Transverse colon (tissue), 4 donors: ENCODE data around the gene ASCL5. TPM values are rescaled to one million over a fixed set of nuclear protein-coding genes. Genes with fewer than 3 reads are reported as not detected.

Source experiments
- DNase-seq: peaks from one replicate; pipeline ENCODE4 v3.0.0-alpha.2; 2019
- H3K27ac ChIP-seq, 4 donors: fragments of 200-600 bp; sonication (generic); 2 replicates each; pipeline ENCODE4 v1.5.1; 2016 to 2018; ENCODE audit warnings: inconsistent platforms in 4 of 4
- H3K27me3 ChIP-seq: fragments of 200-600 bp; sonication (generic); 2 replicates; pipeline ENCODE4 v1.5.1; 2017; ENCODE audit warnings: inconsistent platforms
- H3K36me3 ChIP-seq, 4 donors: fragments of 200-600 bp; sonication (generic); 2 replicates each; pipeline ENCODE4 v1.5.1; 2017 to 2019; ENCODE audit warnings: inconsistent platforms in 4 of 4
- H3K4me1 ChIP-seq, 4 donors: fragments of 200-600 bp; sonication (generic); 2 replicates each; pipeline ENCODE4 v1.5.1; 2017 to 2020; ENCODE audit warnings: inconsistent platforms in 4 of 4
- H3K4me3 ChIP-seq, 4 donors: fragments of 200-600 bp; sonication (generic); 1 replicate in 1 of 4; 2 replicates in 3 of 4; pipeline versions ENCODE4 v1.5.1 to v1.6.1; 2017 to 2019; ENCODE audit warnings: inconsistent platforms in 4 of 4
- H3K9me3 ChIP-seq, 2 donors: fragments of 200-600 bp; sonication (generic); 2 replicates each; pipeline ENCODE4 v1.5.1; 2017 to 2019; ENCODE audit warnings: inconsistent platforms in 2 of 2
- EP300 ChIP-seq: sonication (generic); formaldehyde crosslinking; IDR thresholded peaks from one replicate; pipeline ENCODE4 v1.6.1; 2017; ENCODE audit warnings: antibody characterized with exemption, low read depth
- POLR2A ChIP-seq: fragments of 450-650 bp; IDR thresholded peaks from one replicate; pipeline ENCODE4 v1.6.1; 2016; ENCODE audit warnings: antibody characterized with exemption, mild to moderate bottlenecking, moderate library complexity
- POLR2AphosphoS5 ChIP-seq, 3 donors: sonication (generic); formaldehyde crosslinking; IDR thresholded peaks; one replicate each; pipeline ENCODE4 v1.6.1; 2016; ENCODE audit warnings: antibody characterized with exemption in 3 of 3
- WGBS, 2 donors: methylation state at CpG; one replicate each; pipeline ENCODE4 v1.1.5; 2018; ENCODE audit warnings: low coverage in 1 of 2; 5-methylcytosine and 5-hydroxymethylcytosine counted together
- in situ Hi-C, 4 donors: fragments of 200-750 bp; cut with MboI; loops; one replicate each; pipeline versions ENCODE4 v1.15.0 to v1.15.1; 2017; ENCODE audit warnings: low sequenced_read_pairs in 3 of 4, low pct_ligation_motif_present in 1 of 4, low pct_unique_long_range_greater_than_20kb in 1 of 4
- intact Hi-C: fragments of 100-400 bp; cut with DNase I; formaldehyde crosslinking; loops from one replicate; pipeline ENCODE4 v1.15.1; 2023; ENCODE audit warnings: low total_unique reads
- total RNA-seq, 4 donors: library from RNA; depleted of rRNA; stranded (reverse); fragments of >200 nt; gene quantifications; one replicate each; pipeline ENCODE4 v1.1.0, GENCODE V29; 2016
- TF ChIP-seq, protein P1 (sequence below), 5 experiments: fragments of 200-600 bp in 3 of 5; fragments of 450-650 bp in 2 of 5; sonication (generic) in 3 of 5; IDR thresholded peaks; 1 replicate in 2 of 5; 2 replicates in 3 of 5; pipeline ENCODE4 v1.5.1; 2016 to 2017; ENCODE audit warnings: antibody characterized with exemption in 5 of 5, inconsistent platforms in 3 of 5, mild to moderate bottlenecking in 2 of 5, moderate library complexity in 1 of 5

ASCL5 gene
- total RNA-seq, 4 donors from 2014 or later: not detected

DNA sequence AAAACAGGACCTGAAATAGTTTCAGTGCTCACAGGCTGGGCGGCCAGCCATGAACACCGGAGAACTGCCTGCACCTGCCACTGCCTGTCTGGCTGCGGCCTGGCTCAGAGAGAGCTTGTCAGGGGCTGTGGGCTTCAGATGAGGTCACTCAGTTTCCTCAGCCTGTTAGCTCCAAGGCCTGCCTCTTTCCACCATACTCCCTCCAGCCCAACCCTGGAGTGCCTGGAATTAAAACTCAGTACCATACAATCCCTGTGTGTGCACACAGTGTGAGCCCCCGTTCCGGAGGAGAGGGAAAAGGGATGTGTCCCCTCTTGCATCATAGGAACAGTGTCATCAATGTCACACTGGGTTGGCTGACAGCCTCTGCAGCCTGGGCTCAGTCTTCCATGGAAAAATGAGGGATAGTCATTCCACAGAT is 30.9 kb downstream of the ASCL5 start:
- TF ChIP-seq POLR2AphosphoS5 (IDR thresholded peaks at IDR 0.05): no peak
- TF ChIP-seq POLR2A: no peak
- no peak for TF ChIP-seq EP300
- TF ChIP-seq, protein P1, sequence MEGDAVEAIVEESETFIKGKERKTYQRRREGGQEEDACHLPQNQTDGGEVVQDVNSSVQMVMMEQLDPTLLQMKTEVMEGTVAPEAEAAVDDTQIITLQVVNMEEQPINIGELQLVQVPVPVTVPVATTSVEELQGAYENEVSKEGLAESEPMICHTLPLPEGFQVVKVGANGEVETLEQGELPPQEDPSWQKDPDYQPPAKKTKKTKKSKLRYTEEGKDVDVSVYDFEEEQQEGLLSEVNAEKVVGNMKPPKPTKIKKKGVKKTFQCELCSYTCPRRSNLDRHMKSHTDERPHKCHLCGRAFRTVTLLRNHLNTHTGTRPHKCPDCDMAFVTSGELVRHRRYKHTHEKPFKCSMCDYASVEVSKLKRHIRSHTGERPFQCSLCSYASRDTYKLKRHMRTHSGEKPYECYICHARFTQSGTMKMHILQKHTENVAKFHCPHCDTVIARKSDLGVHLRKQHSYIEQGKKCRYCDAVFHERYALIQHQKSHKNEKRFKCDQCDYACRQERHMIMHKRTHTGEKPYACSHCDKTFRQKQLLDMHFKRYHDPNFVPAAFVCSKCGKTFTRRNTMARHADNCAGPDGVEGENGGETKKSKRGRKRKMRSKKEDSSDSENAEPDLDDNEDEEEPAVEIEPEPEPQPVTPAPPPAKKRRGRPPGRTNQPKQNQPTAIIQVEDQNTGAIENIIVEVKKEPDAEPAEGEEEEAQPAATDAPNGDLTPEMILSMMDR (IDR thresholded peaks at IDR 0.05): no peak
- Histone ChIP-seq H3K36me3 (no peaks in the 10 kb centered on the region), H3K27ac (no peak overlapping the region), H3K4me3 (no peak overlapping the region), H3K4me1 (no peaks in the 10 kb centered on the region), H3K9me3 (no peaks in the 10 kb centered on the region), H3K27me3 (no peaks in the 10 kb centered on the region)
- in situ Hi-C loops (no loop called here), intact Hi-C loops (no loop called here)
- WGBS, 2 donors: 70 to 76% methylated on average over 2 to 5 of the region's 5 CpGs
- DNase-seq: no peak

DNA sequence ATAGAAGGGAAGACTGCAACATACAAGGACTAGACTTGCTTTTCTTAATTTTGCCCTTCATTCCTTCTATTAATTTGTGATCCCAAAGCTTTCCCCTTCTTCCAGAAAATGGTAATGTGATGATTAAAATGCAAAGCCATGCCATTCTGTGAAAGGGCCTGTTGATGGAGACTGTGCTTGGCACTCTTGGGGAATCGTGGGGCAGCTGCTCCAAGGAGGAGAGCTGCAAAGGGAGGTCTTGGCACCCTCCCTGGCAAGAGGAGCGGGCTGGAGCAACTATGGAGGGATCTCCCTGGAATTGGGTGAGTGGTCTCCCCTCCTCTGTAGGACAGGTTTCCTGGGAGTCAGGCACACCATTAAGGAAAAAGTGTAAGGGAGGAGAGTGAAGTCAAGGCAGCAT is 31.4 kb downstream of the ASCL5 start:
- in situ Hi-C loops (no loop called here), intact Hi-C loops (no loop called here)
- TF ChIP-seq POLR2AphosphoS5 (IDR thresholded peaks at IDR 0.05) (no peak), POLR2A (no peak), EP300 (no peak)
- TF ChIP-seq, protein P1 (IDR thresholded peaks at IDR 0.05): no peak
- Histone ChIP-seq H3K4me1 (no peaks in the 10 kb centered on the region), H3K27ac (no peak overlapping the region), H3K36me3 (no peaks in the 10 kb centered on the region), H3K4me3 (no peak overlapping the region), H3K9me3 (no peaks in the 10 kb centered on the region), H3K27me3 (no peaks in the 10 kb centered on the region)
- DNase-seq: no peak
- WGBS, 2 donors: 60 to 91% methylated on average over 1 to 2 of the region's 2 CpGs

DNA sequence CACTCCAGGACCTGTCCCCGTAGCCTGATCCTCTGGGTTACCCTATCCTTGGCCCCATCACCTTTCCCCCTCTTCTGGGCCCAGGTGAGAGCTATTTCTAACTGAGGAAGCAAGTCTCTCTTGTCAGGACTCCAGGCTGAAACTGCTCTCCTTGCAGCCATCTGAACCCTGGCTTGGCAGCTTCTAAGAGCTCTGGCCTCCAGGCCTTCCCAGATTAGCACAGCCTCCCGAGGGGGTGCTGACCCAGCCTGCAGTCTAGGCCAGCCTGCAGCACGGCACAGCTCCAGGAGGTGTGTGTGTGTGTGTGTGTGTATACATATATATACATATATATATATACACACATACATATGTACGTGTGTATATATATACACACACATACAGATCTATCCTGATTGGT is 32.2 kb downstream of the ASCL5 start:
- Histone ChIP-seq H3K4me1 (no peaks in the 10 kb centered on the region), H3K4me3 (no peak overlapping the region), H3K36me3 (no peaks in the 10 kb centered on the region), H3K9me3 (no peaks in the 10 kb centered on the region), H3K27me3 (no peaks in the 10 kb centered on the region), H3K27ac (no peak overlapping the region)
- WGBS, 2 donors: 77% methylated on average over 4 of the region's 4 CpGs; no CpG with 5 or more reads in 1 of the 2 donors
- TF ChIP-seq, protein P1 (IDR thresholded peaks at IDR 0.05): no peak
- no peak for TF ChIP-seq POLR2AphosphoS5 (IDR thresholded peaks at IDR 0.05)
- no peak for TF ChIP-seq POLR2A
- TF ChIP-seq EP300: no peak
- intact Hi-C loops: no loop called here
- no peak for DNase-seq
- in situ Hi-C loops: no loop called here

DNA sequence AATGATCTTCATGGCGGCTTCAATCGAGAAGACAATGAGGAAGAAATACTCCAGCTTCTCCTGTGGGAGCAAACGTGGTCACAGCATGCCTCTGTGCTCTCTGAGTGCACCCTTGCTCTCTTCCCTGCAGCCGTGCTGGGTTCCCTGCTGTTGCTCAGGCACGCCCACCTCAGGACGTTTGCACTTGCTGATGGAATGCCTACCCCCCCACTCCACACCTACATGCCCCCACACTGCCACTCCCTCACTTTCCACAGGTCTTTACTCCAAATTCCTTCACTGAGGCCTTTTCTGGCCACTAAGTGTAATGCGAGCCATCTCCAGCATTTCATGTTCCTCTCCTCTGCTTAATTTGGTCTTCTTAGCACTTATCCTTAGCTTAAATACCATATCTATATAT is 33.0 kb downstream of the ASCL5 start:
- in situ Hi-C loops: no loop called here
- DNase-seq: no peak
- no peaks in the 10 kb centered on the region for H3K36me3 ChIP-seq
- no peak overlapping the region for H3K4me3 ChIP-seq
- TF ChIP-seq POLR2AphosphoS5 (IDR thresholded peaks at IDR 0.05): no peak
- TF ChIP-seq, protein P1 (IDR thresholded peaks at IDR 0.05): no peak
- TF ChIP-seq POLR2A: no peak
- no peak for TF ChIP-seq EP300
- no peak overlapping the region for H3K27ac ChIP-seq
- 61 to 69% methylated on average over 5 to 7 of the region's 7 CpGs for WGBS, 2 donors
- no peaks in the 10 kb centered on the region for H3K4me1 ChIP-seq
- H3K27me3 ChIP-seq: no peaks in the 10 kb centered on the region
- no peaks in the 10 kb centered on the region for H3K9me3 ChIP-seq
- intact Hi-C loops: no loop called here
